Kidney (tissue), 14 donors: ENCODE data around the gene MARCHF2. TPM values are rescaled to one million over a fixed set of nuclear protein-coding genes. Genes with fewer than 3 reads are reported as not detected.

Experiments used
- DNase-seq, 5 donors: peaks; one replicate each; pipeline ENCODE4 v3.0.0-alpha.2; 2013 to 2020
- FAIRE-seq: peaks from 2 replicates; lab custom pipeline; 2012; peaks lifted over from hg19 to GRCh38; lab: Jason Lieb, UNC
- H3K27ac ChIP-seq, 2 donors: one replicate each; pipeline ENCODE4 v1.7.0; 2013; ENCODE audit warnings: low read depth in 2 of 2, low read length in 2 of 2, inconsistent platforms in 1 of 2
- H3K27me3 ChIP-seq: one replicate; pipeline ENCODE4 v1.7.1; 2013; ENCODE audit warnings: low read length, inconsistent platforms; ENCODE audit not compliant: control insufficient read depth, insufficient read depth
- H3K36me3 ChIP-seq, 3 donors: one replicate each; pipeline versions ENCODE4 v1.7.0 to v1.7.1; 2013; ENCODE audit warnings: low read length in 3 of 3, control low read depth in 1 of 3, inconsistent platforms in 1 of 3; ENCODE audit not compliant: insufficient read depth in 3 of 3, control insufficient read depth in 2 of 3
- H3K4me1 ChIP-seq, 3 donors: one replicate each; pipeline versions ENCODE4 v1.7.0 to v1.7.1; 2013; ENCODE audit warnings: low read length in 3 of 3, inconsistent platforms in 1 of 3, low read depth in 1 of 3; ENCODE audit not compliant: control insufficient read depth in 2 of 3, insufficient read depth in 2 of 3
- H3K4me3 ChIP-seq, 3 donors: one replicate each; pipeline versions ENCODE4 v1.7.0 to v1.8.1; 2013; ENCODE audit warnings: low read length in 3 of 3, control low read depth in 1 of 3, inconsistent platforms in 1 of 3
- H3K9ac ChIP-seq, 3 donors: one replicate each; pipeline versions ENCODE4 v1.7.0 to v1.7.1; 2013; ENCODE audit warnings: low read length in 3 of 3, control low read depth in 1 of 3, inconsistent platforms in 1 of 3
- H3K9me3 ChIP-seq, 3 donors: one replicate each; pipeline versions ENCODE4 v1.7.0 to v1.7.1; 2013; ENCODE audit warnings: low read length in 3 of 3, control low read depth in 1 of 3, inconsistent platforms in 1 of 3; ENCODE audit not compliant: control insufficient read depth in 2 of 3, insufficient read depth in 1 of 3
- CTCF ChIP-seq: IDR thresholded peaks from 3 replicates; pipeline ENCODE4 v1.5.1; 2012; ENCODE audit warnings: mild to moderate bottlenecking, moderate library complexity, borderline replicate concordance; ENCODE audit not compliant: insufficient read depth; ENCODE audit errors: extremely low read depth
- intact Hi-C: fragments of 100-400 bp; cut with DNase I; formaldehyde crosslinking; loops from one replicate; pipeline ENCODE4 v1.11.1; 2022
- polyA plus RNA-seq: library from polyadenylated mRNA; stranded (reverse); fragments of 350-450 nt; fragmentation: Illumina TruSeq; extraction: RNeasy Lipid Tissue Mini Kit (QIAGEN cat#74804); gene quantifications from one replicate; pipeline ENCODE4 v1.2.3, GENCODE V29; 2014; ENCODE audit warnings: low read depth, low replicate concordance; ENCODE audit not compliant: insufficient read depth
- total RNA-seq: library from RNA; stranded (reverse); fragmentation: NEBNext Ultra II Directional; extraction: Animal tissue kit (Norgen Biotek cat#: 25700); gene quantifications from one replicate; pipeline ENCODE4 v1.2.1, GENCODE V29; 2021
- donor health status: control.
- donor health status: control.
- donor health status: control.
- donor health status: control.
- donor health status: control.
- donor health status: DM: yes; HTN: yes; CAD: no.
- donor health status: Normal renal cell carcinoma (clear cell type).

Gene MARCHF2
- total and polyA plus RNA-seq, 2 donors from 2014 or later: 46.5 to 48.4 TPM

- TF ChIP-seq CTCF: no peak
- no peak for DNase-seq
- intact Hi-C loops: no loop called here
Measured at GRCh38 chr19:8456064-8456463, 43.0 kb downstream of the MARCHF2 start.

GRCh38 chr19:8457209-8457608, 44.1 kb downstream of the MARCHF2 start:
- Histone ChIP-seq H3K27me3 (no peaks in the 10 kb centered on the region), H3K27ac (no peak overlapping the region), H3K9me3 (no peaks in the 10 kb centered on the region), H3K36me3 (peaks cover 3 to 24% (median 10%) of the 10 kb centered on the region in 3 donors), H3K9ac (no peak overlapping the region), H3K4me3 (no peak overlapping the region), H3K4me1 (peaks cover 2 to 66% (median 32%) of the 10 kb centered on the region in 3 donors)
- no peak for FAIRE-seq
- no peak for TF ChIP-seq CTCF
- intact Hi-C loops: no loop called here
- no peak for DNase-seq

More at GRCh38 chr19:8456064-8456463, 43.0 kb downstream of the MARCHF2 start:
- Histone ChIP-seq H3K9ac (no peak overlapping the region), H3K4me3 (no peak overlapping the region), H3K4me1 (peaks cover 2 to 67% (median 38%) of the 10 kb centered on the region in 3 donors), H3K27ac (no peak overlapping the region), H3K36me3 (peaks cover 3 to 26% (median 10%) of the 10 kb centered on the region in 3 donors), H3K27me3 (no peaks in the 10 kb centered on the region), H3K9me3 (no peaks in the 10 kb centered on the region)
- no peak for FAIRE-seq

- Histone ChIP-seq H3K4me3 (no peak overlapping the region), H3K36me3 (peaks cover 3 to 20% (median 10%) of the 10 kb centered on the region in 3 donors), H3K4me1 (peaks cover 2 to 60% (median 29%) of the 10 kb centered on the region in 3 donors), H3K9me3 (no peaks in the 10 kb centered on the region), H3K27ac (no peak overlapping the region), H3K27me3 (no peaks in the 10 kb centered on the region), H3K9ac (peak overlapping the region in 1 of 3 donors; percentile 37)
- intact Hi-C loops: no loop called here
- TF ChIP-seq CTCF: no peak
- DNase-seq (peak in 1 of 5 donors; percentile 71), FAIRE-seq (no peak)
Measured at GRCh38 chr19:8457827-8458226, 44.7 kb downstream of the MARCHF2 start.

- H3K27ac ChIP-seq: no peak overlapping the region
- TF ChIP-seq CTCF: no peak
- peaks cover 3 to 20% (median 11%) of the 10 kb centered on the region in 3 donors for H3K36me3 ChIP-seq
- peaks cover 2 to 57% (median 29%) of the 10 kb centered on the region in 3 donors for H3K4me1 ChIP-seq
- no peaks in the 10 kb centered on the region for H3K27me3 ChIP-seq
- intact Hi-C loops: no loop called here
- FAIRE-seq (no peak), DNase-seq (no peak)
- H3K4me3 ChIP-seq: no peak overlapping the region
- no peaks in the 10 kb centered on the region for H3K9me3 ChIP-seq
- peak overlapping the region in 1 of 3 donors; percentile 37 for H3K9ac ChIP-seq
Measured at GRCh38 chr19:8458380-8458779, 45.3 kb downstream of the MARCHF2 start.
